ENCODE data around the gene MEIS2.
"Not testable (repeated sequence)": the region's sequence is repeated elsewhere in the genome, so short reads cannot be mapped to it uniquely, and the experiment has no call there.

MEIS2 gene

GRCh38 chr15:37009288-37009687 is 91.1 kb downstream of the MEIS2 start:
- DNase-seq (ENCODE audit: low spot score) = no peak

GRCh38 chr15:37008205-37008604 is 92.1 kb downstream of the MEIS2 start:
- no peak for DNase-seq (ENCODE audit: low spot score)

- no peak for DNase-seq (ENCODE audit: low spot score)
These were observed 93.0 kb downstream of the MEIS2 start for GRCh38 chr15:37007301-37007700.

GRCh38 chr15:37004981-37005735 is 95.2 kb downstream of the MEIS2 start:
- DNase-seq (ENCODE audit: low spot score) = no peak

- no peak for DNase-seq (ENCODE audit: low spot score)
These were observed 95.9 kb downstream of the MEIS2 start for GRCh38 chr15:37004373-37004869.

GRCh38 chr15:37002041-37002672 is 98.2 kb downstream of the MEIS2 start:
- DNase-seq (ENCODE audit: low spot score) = no peak

GRCh38 chr15:37001417-37001816 is 98.9 kb downstream of the MEIS2 start:
- no peak for DNase-seq (ENCODE audit: low spot score)

- no peak for DNase-seq (ENCODE audit: low spot score)
These were observed 100.6 kb downstream of the MEIS2 start for GRCh38 chr15:36999778-37000177.

- DNase-seq (ENCODE audit: low spot score) = no peak
These were observed 103.7 kb downstream of the MEIS2 start for GRCh38 chr15:36996538-36997181.

- DNase-seq (ENCODE audit: low spot score) = no peak
These were observed 104.2 kb downstream of the MEIS2 start for GRCh38 chr15:36996121-36996520.

- DNase-seq (ENCODE audit: low spot score) = no peak
These were observed 105.6 kb downstream of the MEIS2 start for GRCh38 chr15:36994790-36995189.

- no peak for DNase-seq (ENCODE audit: low spot score)
These were observed 107.9 kb downstream of the MEIS2 start for GRCh38 chr15:36992454-36992853.

- DNase-seq (ENCODE audit: low spot score) = no peak
These were observed 111.4 kb downstream of the MEIS2 start for GRCh38 chr15:36988947-36989346.

GRCh38 chr15:36982430-36982829 is 117.9 kb downstream of the MEIS2 start:
- no peak for DNase-seq (ENCODE audit: low spot score)

GRCh38 chr15:36980281-36980680 is 120.1 kb downstream of the MEIS2 start:
- not testable (repeated sequence) for DNase-seq (ENCODE audit: low spot score)

- no peak for DNase-seq (ENCODE audit: low spot score)
These were observed 121.7 kb downstream of the MEIS2 start for GRCh38 chr15:36978625-36979024.

- DNase-seq (ENCODE audit: low spot score) = no peak
These were observed 122.2 kb downstream of the MEIS2 start for GRCh38 chr15:36978126-36978525.

GRCh38 chr15:36977659-36978058 is 122.7 kb downstream of the MEIS2 start:
- no peak for DNase-seq (ENCODE audit: low spot score)

- no peak for DNase-seq (ENCODE audit: low spot score)
These were observed 127.6 kb downstream of the MEIS2 start for GRCh38 chr15:36972704-36973103.

- no peak for DNase-seq (ENCODE audit: low spot score)
These were observed 129.8 kb downstream of the MEIS2 start for GRCh38 chr15:36970522-36970921.

- no peak for DNase-seq (ENCODE audit: low spot score)
These were observed 132.4 kb downstream of the MEIS2 start for GRCh38 chr15:36967929-36968328.

GRCh38 chr15:36966708-36967107 is 133.6 kb downstream of the MEIS2 start:
- no peak for DNase-seq (ENCODE audit: low spot score)
